ENCODE data around the gene POC1B. TPM values are rescaled to one million over a fixed set of nuclear protein-coding genes. Genes with fewer than 3 reads are reported as not detected.

The POC1B gene
- total RNA-seq, 4 donors from 2014 or later = 17.6 to 35.2 (median 23.8) TPM

DNA sequence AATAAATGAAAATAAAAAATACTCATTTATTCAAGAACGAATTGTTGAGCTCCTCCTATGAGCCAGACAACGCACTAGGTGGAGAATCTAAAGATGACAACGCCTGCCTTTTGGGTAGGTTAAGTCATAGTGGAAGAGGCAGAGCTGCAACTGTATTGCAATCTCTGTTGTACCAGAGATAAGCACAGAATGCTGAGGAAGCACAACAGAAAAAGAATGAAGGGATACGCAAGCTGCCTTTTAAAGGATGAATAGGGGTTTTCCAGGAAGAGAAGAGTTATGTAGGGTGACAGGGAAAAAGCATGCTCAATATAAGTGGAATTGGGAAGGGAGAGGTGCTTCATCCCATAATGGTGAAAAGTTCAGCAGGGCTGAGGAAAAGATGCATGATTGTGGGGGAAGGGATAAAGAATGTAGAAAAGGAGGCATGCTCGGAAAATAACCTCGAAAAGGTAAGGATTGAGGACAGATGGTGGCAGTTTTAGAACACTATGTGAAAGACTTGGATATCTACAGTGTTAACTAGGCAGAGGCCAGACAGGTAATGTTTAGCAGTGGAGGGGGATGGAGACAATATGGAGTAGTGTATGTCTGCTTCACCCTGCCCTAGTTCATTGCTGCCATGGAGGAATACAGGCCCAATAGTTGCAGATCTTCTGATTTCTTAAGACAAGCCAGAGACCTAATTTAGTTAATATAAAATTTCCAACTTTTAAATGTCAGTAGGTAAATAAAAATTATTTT is 109.6 kb downstream of the POC1B start:
- Histone ChIP-seq H3K36me3 (no peaks in the 10 kb centered on the region), H3K9me3 (no peaks in the 10 kb centered on the region), H3K27ac (peak overlapping the region in 2 of 4 donors; percentile 56 to 72), H3K4me3 (no peak overlapping the region), H3K27me3 (no peaks in the 10 kb centered on the region), H3K4me1 (peaks cover 4 to 33% (median 7%) of the 10 kb centered on the region in 3 donors)
- TF ChIP-seq EP300 (IDR thresholded peaks at IDR 0.05) = no peak
- TF ChIP-seq POLR2AphosphoS5 (IDR thresholded peaks at IDR 0.05) = no peak
- TF ChIP-seq, protein P1, sequence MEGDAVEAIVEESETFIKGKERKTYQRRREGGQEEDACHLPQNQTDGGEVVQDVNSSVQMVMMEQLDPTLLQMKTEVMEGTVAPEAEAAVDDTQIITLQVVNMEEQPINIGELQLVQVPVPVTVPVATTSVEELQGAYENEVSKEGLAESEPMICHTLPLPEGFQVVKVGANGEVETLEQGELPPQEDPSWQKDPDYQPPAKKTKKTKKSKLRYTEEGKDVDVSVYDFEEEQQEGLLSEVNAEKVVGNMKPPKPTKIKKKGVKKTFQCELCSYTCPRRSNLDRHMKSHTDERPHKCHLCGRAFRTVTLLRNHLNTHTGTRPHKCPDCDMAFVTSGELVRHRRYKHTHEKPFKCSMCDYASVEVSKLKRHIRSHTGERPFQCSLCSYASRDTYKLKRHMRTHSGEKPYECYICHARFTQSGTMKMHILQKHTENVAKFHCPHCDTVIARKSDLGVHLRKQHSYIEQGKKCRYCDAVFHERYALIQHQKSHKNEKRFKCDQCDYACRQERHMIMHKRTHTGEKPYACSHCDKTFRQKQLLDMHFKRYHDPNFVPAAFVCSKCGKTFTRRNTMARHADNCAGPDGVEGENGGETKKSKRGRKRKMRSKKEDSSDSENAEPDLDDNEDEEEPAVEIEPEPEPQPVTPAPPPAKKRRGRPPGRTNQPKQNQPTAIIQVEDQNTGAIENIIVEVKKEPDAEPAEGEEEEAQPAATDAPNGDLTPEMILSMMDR (IDR thresholded peaks at IDR 0.05) = no peak
- no peak for TF ChIP-seq POLR2A (IDR thresholded peaks at IDR 0.05)
- no peak for ATAC-seq
- 88 to 90% methylated on average over 5 to 6 of the region's 6 CpGs for WGBS, 2 donors (ENCODE audit: low coverage in 1 of 2)

DNA sequence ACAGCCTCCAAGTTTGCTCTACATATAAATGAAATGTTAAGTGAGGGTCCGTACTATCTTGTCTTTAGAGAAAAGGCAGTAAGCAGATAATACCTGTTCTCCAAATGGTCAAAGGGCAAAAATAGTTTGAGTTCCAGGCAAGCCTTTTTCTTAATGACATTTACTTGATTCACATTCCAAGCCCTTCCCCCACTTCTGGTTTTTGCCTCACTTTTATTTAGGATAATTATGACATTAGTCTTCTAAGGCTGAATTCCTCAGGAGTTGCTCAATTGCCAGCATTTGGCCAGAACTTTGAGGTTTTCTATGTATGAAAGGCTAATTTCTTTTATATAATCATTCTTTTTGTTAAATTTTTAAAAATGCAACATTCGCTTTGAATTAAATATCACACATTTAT is 111.0 kb downstream of the POC1B start:
- 91 to 94% methylated on average over 2 of the region's 2 CpGs for WGBS, 2 donors (ENCODE audit: low coverage in 1 of 2)
- Histone ChIP-seq H3K27me3 (no peaks in the 10 kb centered on the region), H3K27ac (no peak overlapping the region), H3K4me3 (no peak overlapping the region), H3K36me3 (no peaks in the 10 kb centered on the region), H3K4me1 (peaks cover 4 to 33% (median 7%) of the 10 kb centered on the region in 3 donors), H3K9me3 (no peaks in the 10 kb centered on the region)
- TF ChIP-seq POLR2A (IDR thresholded peaks at IDR 0.05) (no peak), EP300 (IDR thresholded peaks at IDR 0.05) (no peak), POLR2AphosphoS5 (IDR thresholded peaks at IDR 0.05) (no peak)
- TF ChIP-seq, protein P1 (IDR thresholded peaks at IDR 0.05) = no peak
- ATAC-seq = no peak

DNA sequence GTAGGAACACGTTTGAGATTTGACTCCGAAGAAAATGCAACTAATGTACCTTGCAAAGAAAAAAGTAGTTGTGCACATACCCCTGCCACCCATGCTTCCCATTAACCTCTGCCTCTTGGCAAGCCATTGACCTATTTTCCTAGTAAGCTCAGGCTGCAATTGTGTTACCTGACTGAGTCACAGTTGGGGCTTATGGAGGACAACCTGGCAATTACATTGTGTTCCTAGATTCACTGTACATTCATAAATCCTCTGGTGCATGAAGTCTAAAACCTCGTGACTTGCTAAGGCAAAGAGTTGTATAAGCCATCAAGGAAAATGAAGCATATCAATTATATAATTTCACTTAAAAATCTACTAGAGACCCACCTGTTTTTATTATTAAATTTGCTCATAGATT is 111.5 kb downstream of the POC1B start:
- ATAC-seq = no peak
- Histone ChIP-seq H3K36me3 (no peaks in the 10 kb centered on the region), H3K4me1 (peaks cover 4 to 33% (median 7%) of the 10 kb centered on the region in 3 donors), H3K27me3 (no peaks in the 10 kb centered on the region), H3K4me3 (no peak overlapping the region), H3K27ac (no peak overlapping the region), H3K9me3 (no peaks in the 10 kb centered on the region)
- WGBS, 2 donors (ENCODE audit: low coverage in 1 of 2) = 81 to 82% methylated on average over 3 of the region's 3 CpGs
- TF ChIP-seq EP300 (IDR thresholded peaks at IDR 0.05) (no peak), POLR2AphosphoS5 (IDR thresholded peaks at IDR 0.05) (no peak), POLR2A (IDR thresholded peaks at IDR 0.05) (no peak)
- TF ChIP-seq, protein P1 (IDR thresholded peaks at IDR 0.05) = no peak

DNA sequence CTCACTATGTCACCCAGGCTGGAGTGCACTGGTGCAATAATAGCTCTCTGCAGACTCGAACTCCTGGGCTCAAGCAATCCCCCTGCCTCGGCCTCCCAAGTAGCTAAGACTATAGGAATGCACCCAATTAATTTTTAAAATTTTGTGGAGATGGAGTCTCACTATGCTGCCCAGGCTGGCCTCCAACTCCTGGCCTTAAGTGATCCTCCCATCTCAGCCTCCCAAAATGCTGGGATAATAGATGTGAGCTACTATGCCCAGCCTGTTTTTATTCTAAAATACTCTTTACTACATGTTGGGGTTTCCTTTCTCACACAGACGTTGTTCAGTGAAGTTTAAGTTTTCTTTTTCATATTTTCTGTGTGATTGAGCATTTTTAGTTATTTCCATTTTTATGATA is 112.6 kb downstream of the POC1B start:
- H3K27ac ChIP-seq = no peak overlapping the region
- TF ChIP-seq POLR2A (IDR thresholded peaks at IDR 0.05) (no peak), EP300 (IDR thresholded peaks at IDR 0.05) (no peak), POLR2AphosphoS5 (IDR thresholded peaks at IDR 0.05) (no peak)
- TF ChIP-seq, protein P1 (IDR thresholded peaks at IDR 0.05) = no peak
- 98 to 100% methylated on average over 2 to 3 of the region's 3 CpGs for WGBS, 2 donors (ENCODE audit: low coverage in 1 of 2)
- ATAC-seq = no peak
- H3K9me3 ChIP-seq = no peaks in the 10 kb centered on the region
- H3K4me1 ChIP-seq = peaks cover 4 to 33% (median 7%) of the 10 kb centered on the region in 3 donors
- no peaks in the 10 kb centered on the region for H3K27me3 ChIP-seq
- no peak overlapping the region for H3K4me3 ChIP-seq
- no peaks in the 10 kb centered on the region for H3K36me3 ChIP-seq

DNA sequence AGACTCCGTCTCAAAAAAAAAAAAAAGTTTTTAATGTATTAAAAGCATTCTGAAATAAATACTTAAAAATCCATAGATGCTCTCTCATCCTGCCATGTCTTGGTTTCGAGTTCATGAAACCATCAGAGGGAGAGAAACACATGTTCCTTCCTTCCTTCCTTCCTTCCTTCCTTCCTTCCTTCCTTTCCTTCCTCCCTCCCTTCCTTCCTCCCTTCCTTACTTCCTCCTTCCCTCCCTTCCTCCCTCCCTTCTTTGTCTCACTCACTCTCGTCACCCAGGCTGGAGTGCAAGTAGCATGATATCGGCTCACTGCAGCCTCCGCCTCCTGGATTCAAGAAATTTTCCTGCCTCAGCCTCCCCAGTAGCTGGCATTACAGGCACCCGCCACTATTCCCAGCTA is 113.2 kb downstream of the POC1B start:
- no peaks in the 10 kb centered on the region for H3K9me3 ChIP-seq
- no peaks in the 10 kb centered on the region for H3K36me3 ChIP-seq
- no peak for ATAC-seq
- H3K4me3 ChIP-seq = no peak overlapping the region
- H3K27ac ChIP-seq = no peak overlapping the region
- H3K4me1 ChIP-seq = peaks cover 3 to 27% (median 6%) of the 10 kb centered on the region in 3 donors
- 87 to 100% methylated on average over 3 to 6 of the region's 6 CpGs for WGBS, 2 donors (ENCODE audit: low coverage in 1 of 2)
- TF ChIP-seq POLR2AphosphoS5 (IDR thresholded peaks at IDR 0.05) = no peak
- TF ChIP-seq POLR2A (IDR thresholded peaks at IDR 0.05) = no peak
- TF ChIP-seq, protein P1 (IDR thresholded peaks at IDR 0.05) = no peak
- TF ChIP-seq EP300 (IDR thresholded peaks at IDR 0.05) = no peak
- no peaks in the 10 kb centered on the region for H3K27me3 ChIP-seq

Measured in gastroesophageal sphincter (tissue), 4 donors.